T follicular helper cell (primary cell): ENCODE data around the gene GRK6.

Experiments used
- DNase-seq: peaks from one replicate; pipeline ENCODE4 v3.0.0-alpha.2; 2020; ENCODE audit warnings: low read depth

The GRK6 gene

GRCh38 chr5:177454397-177455035 is 28.0 kb downstream of the GRK6 start:
- peak; percentile 93 for DNase-seq

GRCh38 chr5:177455036-177455660 is 28.7 kb downstream of the GRK6 start:
- DNase-seq: peak; percentile 89

GRCh38 chr5:177455661-177456590 is 29.4 kb downstream of the GRK6 start:
- peak; percentile 94 for DNase-seq

- DNase-seq: no peak
Measured at GRCh38 chr5:177456591-177456964, 30.1 kb downstream of the GRK6 start.

GRCh38 chr5:177456976-177457851 is 30.7 kb downstream of the GRK6 start:
- DNase-seq: no peak

- DNase-seq: no peak
Measured at GRCh38 chr5:177457852-177458681, 31.6 kb downstream of the GRK6 start.

GRCh38 chr5:177458912-177459350 is 32.5 kb downstream of the GRK6 start:
- DNase-seq: no peak

GRCh38 chr5:177459357-177459756 is 32.9 kb downstream of the GRK6 start:
- no peak for DNase-seq

GRCh38 chr5:177459819-177460628 is 33.5 kb downstream of the GRK6 start:
- no peak for DNase-seq

GRCh38 chr5:177462021-177462670 is 35.7 kb downstream of the GRK6 start:
- no peak for DNase-seq

GRCh38 chr5:177465044-177465443 is 38.6 kb downstream of the GRK6 start:
- no peak for DNase-seq

- no peak for DNase-seq
Measured at GRCh38 chr5:177466861-177467260, 40.4 kb downstream of the GRK6 start.

- DNase-seq: no peak
Measured at GRCh38 chr5:177467436-177467835, 41.0 kb downstream of the GRK6 start.

GRCh38 chr5:177468329-177468684 is 41.8 kb downstream of the GRK6 start:
- no peak for DNase-seq

- no peak for DNase-seq
Measured at GRCh38 chr5:177468685-177469628, 42.5 kb downstream of the GRK6 start.

GRCh38 chr5:177469750-177470525 is 43.5 kb downstream of the GRK6 start:
- no peak for DNase-seq

GRCh38 chr5:177470759-177471536 is 44.5 kb downstream of the GRK6 start:
- no peak for DNase-seq
